ENCODE measurements around the gene SYNPO2.

GRCh38 chr4:118927974-118928373, 39.3 kb downstream of the SYNPO2 start:
- no peak for TF ChIP-seq CTCF (IDR thresholded peaks at IDR 0.05)
- no peak for TF ChIP-seq EZH2 (IDR thresholded peaks at IDR 0.05; ENCODE audit: borderline replicate concordance, insufficient read depth, low read depth, low read length, poor library complexity, severe bottlenecking)

All from B cell (primary cell).